Measurements from ENCODE around the gene DAPK1.

The DAPK1 gene

DNA sequence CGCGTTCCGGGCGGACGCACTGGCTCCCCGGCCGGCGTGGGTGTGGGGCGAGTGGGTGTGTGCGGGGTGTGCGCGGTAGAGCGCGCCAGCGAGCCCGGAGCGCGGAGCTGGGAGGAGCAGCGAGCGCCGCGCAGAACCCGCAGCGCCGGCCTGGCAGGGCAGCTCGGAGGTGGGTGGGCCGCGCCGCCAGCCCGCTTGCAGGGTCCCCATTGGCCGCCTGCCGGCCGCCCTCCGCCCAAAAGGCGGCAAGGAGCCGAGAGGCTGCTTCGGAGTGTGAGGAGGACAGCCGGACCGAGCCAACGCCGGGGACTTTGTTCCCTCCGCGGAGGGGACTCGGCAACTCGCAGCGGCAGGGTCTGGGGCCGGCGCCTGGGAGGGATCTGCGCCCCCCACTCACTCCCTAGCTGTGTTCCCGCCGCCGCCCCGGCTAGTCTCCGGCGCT lies at the start of gene DAPK1:
Gene DAPK1 (plus strand): TSS at position 264 of the 442 bp plus-strand sequence. CDS start 1,211 bp downstream, outside the sequence.
- peak; percentile 44 for DNase-seq

GRCh38 chr9:87451149-87451548 lies 46.5 kb upstream of the DAPK1 start:
- DNase-seq = no peak

DNA sequence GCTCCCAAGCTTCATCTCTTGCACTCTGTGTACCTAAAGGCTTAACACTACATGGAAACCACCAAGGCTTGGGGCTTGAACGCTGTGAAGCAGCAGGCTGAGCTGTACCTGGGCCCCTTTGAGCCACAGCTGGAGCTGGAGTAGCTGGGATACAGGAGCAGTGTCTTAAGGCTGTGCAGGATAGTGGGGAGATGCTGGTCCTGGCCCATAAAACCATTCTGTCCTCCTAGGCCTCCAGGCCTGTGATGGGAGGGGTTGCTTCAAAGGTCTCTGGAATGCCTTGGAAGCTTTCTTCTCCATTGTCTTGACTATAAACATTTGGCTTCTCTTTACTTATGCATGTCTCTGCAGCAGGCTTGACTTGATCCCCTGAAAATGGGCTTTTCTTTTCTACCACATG lies 42.3 kb upstream of the DAPK1 start:
- DNase-seq = no peak

GRCh38 chr9:87461256-87461655 lies 36.4 kb upstream of the DAPK1 start:
- no peak for DNase-seq

GRCh38 chr9:87464110-87464991 lies 33.3 kb upstream of the DAPK1 start:
- no peak for DNase-seq

DNA sequence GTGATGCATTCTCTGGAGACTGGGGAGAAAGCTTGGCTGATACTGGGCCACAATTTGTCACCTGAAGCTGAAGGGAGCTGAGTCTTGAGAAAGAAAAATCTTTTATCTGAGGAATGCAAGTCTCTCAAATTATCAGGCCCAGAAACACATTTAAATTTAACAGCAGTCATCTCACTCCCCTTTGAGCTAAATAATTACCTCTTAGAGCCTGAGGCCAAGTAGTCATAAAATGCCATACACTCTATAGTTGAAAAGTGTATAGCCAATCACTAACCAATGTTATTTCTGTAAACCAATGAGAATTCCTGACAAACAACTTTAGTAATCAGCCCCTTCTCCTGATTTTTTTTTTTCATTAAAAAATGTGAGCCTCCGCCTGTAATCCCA lies 32.7 kb upstream of the DAPK1 start:
- DNase-seq = no peak

GRCh38 chr9:87465816-87466215 lies 31.9 kb upstream of the DAPK1 start:
- no peak for DNase-seq

DNA sequence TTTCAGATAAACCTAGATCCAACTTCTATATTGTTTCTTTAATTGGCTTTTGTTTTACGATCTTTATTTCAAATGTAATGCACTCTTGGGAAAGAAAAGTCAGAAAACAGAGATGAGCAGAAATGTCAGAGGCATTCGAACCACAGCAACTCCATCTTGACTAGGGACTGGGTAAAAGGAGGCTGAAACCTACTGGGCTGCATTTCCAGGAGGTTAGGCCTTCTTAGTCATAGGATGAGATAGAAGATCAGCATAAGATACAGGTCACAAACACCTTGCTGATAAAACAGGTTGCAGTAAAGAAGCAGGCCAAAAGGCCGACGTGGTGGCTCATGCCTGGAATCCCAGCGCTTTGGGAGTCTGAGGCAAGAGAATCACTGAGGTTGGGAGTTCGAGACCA lies 30.5 kb upstream of the DAPK1 start:
- no peak for DNase-seq

DNA sequence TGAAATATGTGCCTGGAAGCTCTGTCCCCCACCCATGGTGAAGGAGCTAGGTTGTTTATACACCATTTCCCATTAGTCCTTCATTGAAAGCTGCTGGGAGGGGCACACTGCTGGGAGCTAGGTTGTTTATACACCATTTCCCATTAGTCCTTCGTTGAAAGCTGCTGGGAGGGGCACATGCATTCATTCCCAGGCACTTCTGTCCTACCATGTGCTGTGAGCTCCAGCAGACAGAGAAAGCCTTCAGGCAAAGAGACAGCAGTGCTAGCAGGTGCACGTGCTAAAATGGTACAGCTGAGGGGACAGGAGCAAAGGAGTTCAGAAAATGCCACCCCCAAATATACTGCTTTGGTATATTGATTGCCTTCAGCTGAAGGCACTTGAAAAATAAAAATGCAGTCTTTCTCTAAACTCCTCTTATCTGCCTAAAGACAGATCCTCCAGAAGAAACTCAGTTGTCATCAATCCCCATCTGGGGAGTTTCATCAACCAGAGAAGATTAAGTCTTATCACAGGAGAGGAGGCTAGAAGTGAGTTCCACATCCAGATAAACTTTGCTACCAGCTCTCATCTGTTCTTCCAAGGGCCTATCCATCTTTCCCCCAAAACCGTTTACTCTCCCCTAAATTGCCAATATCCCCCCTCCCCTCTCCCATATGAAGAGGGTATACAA lies 27.7 kb upstream of the DAPK1 start:
- no peak for DNase-seq

DNA sequence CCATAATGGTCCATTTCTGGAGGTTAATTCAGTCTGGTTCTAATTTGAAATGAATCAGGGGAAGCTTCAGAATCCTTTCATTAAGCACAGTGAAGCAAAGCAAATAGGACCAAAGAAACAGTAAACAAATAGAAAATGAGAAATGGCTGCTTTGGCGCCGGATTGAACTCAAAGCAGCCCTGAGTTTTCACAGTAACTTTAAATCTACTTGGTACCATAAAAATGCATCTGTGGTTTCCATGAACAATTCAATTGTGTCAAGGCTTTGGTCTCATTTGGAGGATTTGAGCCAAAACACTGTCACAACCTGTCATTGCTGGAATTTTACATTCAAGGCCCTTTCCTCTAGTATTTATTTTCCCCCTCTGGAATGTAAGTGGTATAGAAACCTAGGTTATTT lies 25.9 kb upstream of the DAPK1 start:
- DNase-seq = no peak

DNA sequence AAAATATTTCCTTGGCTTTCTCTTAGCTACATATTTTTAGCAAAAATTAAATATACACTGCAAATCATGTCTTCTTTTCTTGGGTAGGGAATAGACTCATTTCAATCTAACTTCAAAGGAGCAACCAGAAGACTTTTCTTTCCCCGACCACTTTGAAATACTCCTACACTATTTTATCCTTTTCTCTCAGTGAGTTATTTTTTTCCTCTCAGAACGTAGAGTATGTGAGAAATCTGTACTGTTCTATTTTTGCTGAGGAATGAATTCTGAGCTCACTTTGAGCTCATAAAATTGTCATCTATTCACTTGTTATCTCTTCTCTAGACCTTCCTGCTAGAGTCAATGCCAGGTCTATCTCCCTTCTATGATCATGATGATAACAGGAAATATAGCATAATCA lies 22.2 kb upstream of the DAPK1 start:
- no peak for DNase-seq

- DNase-seq = no peak
Measured at GRCh38 chr9:87478226-87478992, 19.3 kb upstream of the DAPK1 start.

DNA sequence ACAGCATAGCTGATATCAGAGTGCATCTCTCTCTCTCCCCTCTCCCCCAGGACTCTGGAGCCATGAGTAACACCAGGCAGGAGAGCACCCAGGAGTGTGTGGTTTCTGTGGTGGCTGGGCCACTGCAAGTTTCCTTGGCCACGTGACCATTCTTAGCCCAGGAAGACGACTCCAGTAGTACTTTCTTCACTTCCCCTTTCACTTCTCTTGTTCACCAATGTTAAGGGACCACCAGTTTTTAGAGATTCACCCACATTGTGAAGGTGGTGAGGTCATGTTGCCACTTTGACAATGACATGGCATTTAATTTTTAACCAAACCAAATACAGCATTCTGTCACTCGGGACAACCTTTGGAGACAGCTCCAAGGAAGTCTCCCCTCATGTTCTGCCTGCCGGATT lies 17.9 kb upstream of the DAPK1 start:
- no peak for DNase-seq

DNA sequence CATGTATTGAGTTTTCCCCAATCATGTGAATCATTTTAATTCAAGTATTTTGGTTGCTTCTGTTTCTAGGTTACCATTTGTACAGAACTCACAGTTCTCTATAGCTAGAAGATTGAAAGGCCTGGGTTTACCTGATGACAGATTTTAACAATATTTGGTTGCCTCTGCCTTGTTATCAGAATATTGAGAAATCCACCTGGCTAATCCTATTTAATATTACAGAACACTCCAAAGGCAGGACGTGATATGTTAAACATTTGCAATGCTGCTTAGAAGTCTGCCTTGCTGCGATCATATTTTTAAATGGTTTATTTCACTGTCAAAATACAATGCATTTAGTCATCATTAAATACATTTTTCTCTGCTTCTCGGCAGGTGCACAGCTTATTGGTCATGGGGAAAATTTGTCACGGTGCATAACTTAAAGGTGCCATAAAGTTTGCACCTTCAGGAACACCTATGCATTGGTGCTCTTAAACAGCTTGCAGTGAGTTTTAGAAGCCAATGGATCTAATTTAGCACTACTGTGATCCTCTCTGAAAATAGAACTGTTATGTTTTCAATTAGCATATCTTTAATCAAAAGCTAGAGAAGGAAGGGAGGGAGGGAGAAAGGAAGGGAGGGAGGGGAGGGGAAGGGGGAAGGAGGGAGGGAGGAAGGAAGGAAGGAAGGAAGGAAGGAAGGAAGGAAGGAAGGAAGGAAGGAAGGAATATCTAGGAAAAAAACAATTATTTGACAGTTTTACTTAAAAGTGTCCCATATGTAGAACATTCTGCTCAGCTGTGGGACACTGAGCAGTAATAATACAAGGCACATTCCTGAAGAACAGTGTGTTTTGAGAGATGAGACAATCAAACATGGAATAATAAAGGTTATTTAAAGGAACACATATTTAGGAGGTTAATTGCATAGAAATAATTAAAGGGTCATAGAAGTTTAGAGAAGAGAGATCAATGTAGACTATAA lies 15.5 kb upstream of the DAPK1 start:
- DNase-seq = no peak

- DNase-seq = no peak
Measured at GRCh38 chr9:87490225-87490624, 7.4 kb upstream of the DAPK1 start.

GRCh38 chr9:87490907-87491306 lies 6.8 kb upstream of the DAPK1 start:
- no peak for DNase-seq

- no peak for DNase-seq
Measured at GRCh38 chr9:87491523-87491922, 6.1 kb upstream of the DAPK1 start.

DNA sequence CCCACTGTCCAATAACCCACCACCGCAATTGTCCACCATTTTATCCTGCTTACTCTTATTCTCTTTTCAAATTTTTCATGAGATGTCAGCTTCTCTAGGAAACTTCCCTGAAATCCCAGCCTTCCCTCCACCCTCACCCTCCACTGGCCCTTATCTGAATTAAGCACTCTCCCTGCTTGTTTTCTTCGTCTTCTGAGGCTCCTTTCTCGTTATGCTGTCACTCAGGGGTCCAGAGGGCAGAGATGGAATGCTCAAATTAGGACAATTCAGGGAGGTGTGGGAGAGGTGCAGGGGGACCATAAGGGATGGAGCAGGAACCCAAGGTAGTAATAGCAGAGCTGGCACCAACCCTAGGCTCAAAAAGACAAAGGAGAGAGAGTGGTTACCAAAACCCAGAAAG lies 5.0 kb upstream of the DAPK1 start:
- DNase-seq = no peak

- no peak for DNase-seq
Measured at GRCh38 chr9:87494970-87495471, 2.6 kb upstream of the DAPK1 start.

DNA sequence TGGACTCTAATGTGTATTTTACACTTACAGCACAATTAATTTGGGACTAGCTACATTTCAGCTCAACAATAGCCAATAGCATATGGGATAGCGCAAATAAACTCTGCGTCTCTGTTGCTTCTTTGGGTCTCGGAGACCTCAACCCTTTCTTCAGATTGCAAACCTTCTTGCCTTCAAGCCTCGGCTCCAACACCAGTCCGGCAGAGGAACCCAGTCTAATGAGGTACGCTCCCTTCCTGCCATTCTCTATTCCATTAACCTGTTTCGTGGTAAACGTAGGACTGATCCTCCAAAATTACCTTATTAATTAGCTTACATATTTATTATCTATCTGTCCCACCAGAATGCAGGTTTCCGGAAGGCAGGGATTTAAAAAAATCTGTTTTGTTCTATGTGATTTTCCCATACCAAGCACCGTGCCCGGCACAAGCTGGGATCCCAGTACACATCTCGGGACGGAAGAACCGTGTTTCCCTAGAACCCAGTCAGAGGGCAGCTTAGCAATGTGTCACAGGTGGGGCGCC lies 525 bp upstream of the DAPK1 start:
- no peak for DNase-seq

GRCh38 chr9:87498046-87498810 lies 561 bp downstream of the DAPK1 start:
- peak; percentile 26 for DNase-seq

Measured in NCI-H2029 (cell line).